ENCODE measurements around the gene EIF4E2.

- no peak for TF ChIP-seq POLR2A (IDR thresholded peaks at IDR 0.05; ENCODE audit: low read depth, low read length)
- TF ChIP-seq POLR2AphosphoS5 (IDR thresholded peaks at IDR 0.05; ENCODE audit: low read depth, low read length) = no peak
These were observed 30.0 kb upstream of the EIF4E2 start for GRCh38 chr2:232520489-232520888.
